DND-41 (cell line): ENCODE data around the gene RALY.

Experiments
- ATAC-seq: fragments of 200-7000 bp; cut with Tn5 transposase; 3 replicates; pipeline ENCODE4 v1.9.1; 2021; ENCODE audit warnings: low read depth; ENCODE audit not compliant: insufficient read depth
- DNase-seq: peaks from one replicate; pipeline ENCODE4 v3.0.0-alpha.2; 2020
- H2AFZ ChIP-seq: 2 replicates; pipeline ENCODE4 v1.6.0; 2012; ENCODE audit warnings: low read depth, low read length
- H3K27ac ChIP-seq: 2 replicates; pipeline ENCODE4 v1.5.1; 2012; ENCODE audit warnings: low read length, inconsistent platforms
- H3K27me3 ChIP-seq: fragments of 200-600 bp; sonication (generic); 2 replicates; pipeline ENCODE4 v1.6.0; 2012; ENCODE audit warnings: low read length, mild to moderate bottlenecking, inconsistent platforms; ENCODE audit not compliant: insufficient read depth, poor library complexity
- H3K36me3 ChIP-seq: 2 replicates; pipeline ENCODE4 v1.5.1; 2012; ENCODE audit warnings: low read length, inconsistent platforms; ENCODE audit not compliant: insufficient read depth
- H3K4me1 ChIP-seq: 2 replicates; pipeline ENCODE4 v1.5.1; 2012; ENCODE audit warnings: mild to moderate bottlenecking, low read length; ENCODE audit not compliant: insufficient read depth
- H3K4me2 ChIP-seq: 2 replicates; pipeline ENCODE4 v1.6.0; 2012; ENCODE audit warnings: mild to moderate bottlenecking, moderate library complexity, low read length, inconsistent platforms; ENCODE audit not compliant: insufficient read depth
- H3K4me3 ChIP-seq, 2 experiments: fragments of 200-600 bp in 1 of 2; shearing (Covaris generic) in 1 of 2; 2 replicates each; pipeline ENCODE4 v1.5.1; 2012 to 2016; ENCODE audit warnings: inconsistent platforms in 2 of 2, low read length in 2 of 2, mild to moderate bottlenecking in 2 of 2, low read depth in 1 of 2, moderate library complexity in 1 of 2
- H3K79me2 ChIP-seq: 2 replicates; pipeline ENCODE4 v1.6.0; 2012; ENCODE audit warnings: low read length, inconsistent platforms; ENCODE audit not compliant: insufficient read depth
- H3K9ac ChIP-seq: 2 replicates; pipeline ENCODE4 v1.6.0; 2012; ENCODE audit warnings: low read depth, mild to moderate bottlenecking, inconsistent platforms, low read length, moderate library complexity
- H3K9me3 ChIP-seq: 2 replicates; pipeline ENCODE4 v1.5.1; 2012; ENCODE audit warnings: low read length, moderate library complexity, mild to moderate bottlenecking, inconsistent platforms; ENCODE audit not compliant: insufficient read depth, severe bottlenecking
- H4K20me1 ChIP-seq: 2 replicates; pipeline ENCODE4 v1.6.0; 2012; ENCODE audit warnings: low read length; ENCODE audit not compliant: insufficient read depth
- EZH2 ChIP-seq: IDR thresholded peaks from 3 replicates; pipeline ENCODE4 v1.6.1; 2012; ENCODE audit warnings: borderline replicate concordance, low read depth, mild to moderate bottlenecking, moderate library complexity, low read length, inconsistent platforms; ENCODE audit not compliant: severe bottlenecking
- TF ChIP-seq, protein P1 (sequence below): IDR thresholded peaks from 2 replicates; pipeline ENCODE4 v1.5.1; 2012; ENCODE audit warnings: borderline replicate concordance, low read length, moderate library complexity, mild to moderate bottlenecking; ENCODE audit not compliant: poor library complexity, severe bottlenecking; ENCODE audit errors: extremely low read depth

The RALY gene

DNA sequence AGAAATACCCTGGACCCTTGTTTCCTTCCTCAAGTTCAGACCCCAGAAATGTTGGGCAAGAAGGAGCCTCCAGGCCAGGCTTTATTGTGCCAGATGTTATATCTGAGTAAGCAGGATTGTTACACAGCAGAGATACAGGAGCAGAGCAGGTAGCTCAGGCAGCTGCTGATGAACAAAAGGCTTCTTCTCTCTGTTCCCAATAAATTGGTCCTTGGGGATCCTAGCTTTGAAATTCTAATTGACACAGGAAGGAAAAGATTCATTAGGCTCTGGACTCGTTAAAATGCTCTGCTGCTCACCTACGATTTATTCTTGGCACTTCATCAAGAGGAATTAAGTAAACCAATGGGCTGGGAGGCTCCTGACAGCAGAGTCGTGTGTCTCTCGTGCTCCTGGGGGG, 54.2 kb downstream of the RALY start:
- no peak overlapping the region for H3K27ac ChIP-seq
- TF ChIP-seq, protein P1, sequence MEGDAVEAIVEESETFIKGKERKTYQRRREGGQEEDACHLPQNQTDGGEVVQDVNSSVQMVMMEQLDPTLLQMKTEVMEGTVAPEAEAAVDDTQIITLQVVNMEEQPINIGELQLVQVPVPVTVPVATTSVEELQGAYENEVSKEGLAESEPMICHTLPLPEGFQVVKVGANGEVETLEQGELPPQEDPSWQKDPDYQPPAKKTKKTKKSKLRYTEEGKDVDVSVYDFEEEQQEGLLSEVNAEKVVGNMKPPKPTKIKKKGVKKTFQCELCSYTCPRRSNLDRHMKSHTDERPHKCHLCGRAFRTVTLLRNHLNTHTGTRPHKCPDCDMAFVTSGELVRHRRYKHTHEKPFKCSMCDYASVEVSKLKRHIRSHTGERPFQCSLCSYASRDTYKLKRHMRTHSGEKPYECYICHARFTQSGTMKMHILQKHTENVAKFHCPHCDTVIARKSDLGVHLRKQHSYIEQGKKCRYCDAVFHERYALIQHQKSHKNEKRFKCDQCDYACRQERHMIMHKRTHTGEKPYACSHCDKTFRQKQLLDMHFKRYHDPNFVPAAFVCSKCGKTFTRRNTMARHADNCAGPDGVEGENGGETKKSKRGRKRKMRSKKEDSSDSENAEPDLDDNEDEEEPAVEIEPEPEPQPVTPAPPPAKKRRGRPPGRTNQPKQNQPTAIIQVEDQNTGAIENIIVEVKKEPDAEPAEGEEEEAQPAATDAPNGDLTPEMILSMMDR, result no peak
- TF ChIP-seq EZH2, result no peak
- no peak for DNase-seq
- ATAC-seq, result no peak
- H3K9me3 ChIP-seq, result no peaks in the 10 kb centered on the region
- H3K36me3 ChIP-seq, result peaks cover 47% of the 10 kb centered on the region
- H3K4me2 ChIP-seq, result no peak overlapping the region
- H3K79me2 ChIP-seq, result peaks cover 99% of the 10 kb centered on the region
- peaks cover 95% of the 10 kb centered on the region for H4K20me1 ChIP-seq
- H3K9ac ChIP-seq, result no peak overlapping the region
- H3K27me3 ChIP-seq, result no peaks in the 10 kb centered on the region
- H3K4me3 ChIP-seq, result no peak overlapping the region
- no peaks in the 10 kb centered on the region for H3K4me1 ChIP-seq
- H2AFZ ChIP-seq, result no peak overlapping the region

DNA sequence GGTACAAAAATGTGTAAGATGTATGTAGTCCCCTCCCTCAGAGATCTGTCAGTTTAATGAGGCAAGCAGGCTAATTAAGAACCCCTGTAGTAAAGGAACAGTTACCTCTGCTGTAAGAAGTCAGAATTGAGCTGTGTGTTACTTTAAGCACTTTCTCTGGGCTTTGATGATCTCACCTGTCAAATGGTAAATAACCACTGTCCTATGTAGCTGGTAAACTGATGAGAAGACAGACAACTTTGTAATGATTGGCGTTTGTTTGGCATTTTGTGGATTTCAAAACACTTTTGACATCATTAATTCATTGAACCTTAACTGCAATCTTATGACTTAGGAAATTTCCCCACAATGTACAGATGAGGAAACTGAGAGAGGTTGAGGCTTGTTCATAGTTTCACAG, 55.7 kb downstream of the RALY start:
- Histone ChIP-seq H3K4me3 (no peak overlapping the region), H3K79me2 (peaks cover 99% of the 10 kb centered on the region), H2AFZ (no peak overlapping the region), H3K9me3 (no peaks in the 10 kb centered on the region), H3K36me3 (peaks cover 32% of the 10 kb centered on the region), H4K20me1 (peaks cover 95% of the 10 kb centered on the region), H3K4me2 (no peak overlapping the region), H3K4me1 (no peaks in the 10 kb centered on the region), H3K27me3 (no peaks in the 10 kb centered on the region), H3K27ac (no peak overlapping the region), H3K9ac (no peak overlapping the region)
- TF ChIP-seq, protein P1, result no peak
- no peak for TF ChIP-seq EZH2
- DNase-seq (no peak), ATAC-seq (no peak)

DNA sequence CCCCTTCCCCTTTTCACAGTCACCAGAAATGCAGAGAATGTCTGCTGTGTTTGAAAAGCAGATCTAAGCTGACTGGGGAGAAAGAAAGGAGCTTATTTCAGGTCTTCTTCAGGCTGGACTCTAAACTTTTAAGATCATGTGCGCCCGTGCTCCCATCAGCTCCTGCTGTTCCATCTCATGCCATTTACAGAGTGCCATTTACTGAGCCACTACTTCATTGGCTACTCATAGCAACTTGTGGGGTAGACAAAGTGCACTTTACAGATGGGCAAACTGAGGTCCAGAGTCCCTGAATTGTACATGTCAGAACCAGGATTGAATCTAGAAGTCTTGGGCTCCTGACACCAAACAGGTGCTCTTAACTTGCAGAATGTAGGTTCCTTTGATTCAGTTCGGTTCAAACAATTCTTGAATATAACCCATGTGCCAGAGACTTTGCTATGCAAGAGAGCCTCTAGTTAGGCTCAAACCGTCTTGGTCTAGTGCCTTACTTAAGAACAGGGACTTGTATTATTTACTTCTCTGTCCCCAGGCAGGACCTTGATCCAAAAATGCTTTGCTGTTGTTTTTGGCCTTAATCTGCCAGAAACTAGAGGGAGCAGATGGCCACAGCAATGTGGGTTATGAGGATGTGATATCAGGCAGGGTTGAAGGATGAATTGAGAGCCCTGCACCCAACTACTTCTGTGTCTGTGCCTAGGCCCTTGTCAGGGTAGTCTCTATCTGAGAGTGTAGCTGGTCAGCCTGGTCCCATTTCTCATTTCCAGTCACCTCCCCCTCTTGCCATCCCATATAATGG, 56.4 kb downstream of the RALY start:
- H3K27ac ChIP-seq, result no peak overlapping the region
- no peak overlapping the region for H2AFZ ChIP-seq
- no peak for DNase-seq
- no peaks in the 10 kb centered on the region for H3K9me3 ChIP-seq
- H3K4me2 ChIP-seq, result no peak overlapping the region
- ATAC-seq, result no peak
- no peaks in the 10 kb centered on the region for H3K4me1 ChIP-seq
- no peak overlapping the region for H3K4me3 ChIP-seq
- peaks cover 95% of the 10 kb centered on the region for H4K20me1 ChIP-seq
- peaks cover 99% of the 10 kb centered on the region for H3K79me2 ChIP-seq
- H3K27me3 ChIP-seq, result no peaks in the 10 kb centered on the region
- no peak for TF ChIP-seq EZH2
- TF ChIP-seq, protein P1, result no peak
- H3K36me3 ChIP-seq, result peaks cover 27% of the 10 kb centered on the region
- H3K9ac ChIP-seq, result no peak overlapping the region
